Stimulated activated CD8-positive, alpha-beta memory T cell treated with anti-CD3 and anti-CD28 coated beads, Interleukin-12 subunit alpha, Interleukin-12 subunit beta, amount 100 ng/mL, for 24 hours (primary cell): ENCODE results near the gene JAKMIP2.
"Not testable (repeated sequence)": the region's sequence is repeated elsewhere in the genome, so short reads cannot be mapped to it uniquely, and the experiment has no call there.

ENCODE experiments used
- DNase-seq: peaks from one replicate; pipeline ENCODE4 v3.0.0-alpha.2; 2020; ENCODE audit errors: extremely low read depth

The JAKMIP2 gene

GRCh38 chr5:147648597-147648996 is 133.9 kb downstream of the JAKMIP2 start:
- no peak for DNase-seq

- DNase-seq = no peak
Observed at GRCh38 chr5:147645197-147645596, 137.3 kb downstream of the JAKMIP2 start.

- no peak for DNase-seq
Observed at GRCh38 chr5:147644460-147644859, 138.1 kb downstream of the JAKMIP2 start.

DNA sequence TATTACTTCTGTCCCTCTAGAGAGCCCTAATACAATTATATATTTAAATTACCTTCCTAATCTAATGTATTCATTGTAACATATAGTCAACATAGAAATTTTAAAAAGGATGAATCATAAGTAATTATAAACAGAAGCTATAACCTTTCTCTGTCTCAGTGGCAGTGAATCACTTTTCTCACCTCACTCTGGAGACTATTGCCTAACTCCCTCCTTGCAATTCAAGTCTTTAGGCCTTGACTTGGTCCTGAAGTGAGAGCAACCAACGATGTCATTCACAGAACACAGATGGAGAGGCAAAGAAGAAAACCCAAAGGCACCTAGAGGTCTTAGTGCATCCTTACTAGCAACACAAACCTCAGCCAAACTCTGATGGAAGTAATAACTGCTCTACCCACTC is 139.4 kb downstream of the JAKMIP2 start:
- no peak for DNase-seq

DNA sequence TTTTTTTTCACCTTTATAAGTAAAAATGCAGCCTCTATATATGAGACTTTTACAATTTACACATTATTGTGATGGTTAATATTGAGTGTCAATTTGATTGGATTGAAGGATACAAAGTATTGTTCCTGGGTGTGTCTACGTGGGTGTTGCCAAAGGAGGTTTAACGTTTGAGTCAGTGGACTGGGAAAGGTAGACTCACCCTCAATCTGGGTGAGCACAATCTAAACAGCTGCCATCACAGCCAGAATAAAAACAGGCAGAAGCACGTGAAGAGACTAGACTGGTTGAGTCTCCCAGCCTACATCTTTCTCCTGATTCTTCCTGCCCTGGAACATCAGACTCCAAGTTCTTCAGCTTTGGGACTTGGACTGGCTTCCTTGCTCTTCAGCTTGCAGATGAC is 139.9 kb downstream of the JAKMIP2 start:
- DNase-seq = no peak

DNA sequence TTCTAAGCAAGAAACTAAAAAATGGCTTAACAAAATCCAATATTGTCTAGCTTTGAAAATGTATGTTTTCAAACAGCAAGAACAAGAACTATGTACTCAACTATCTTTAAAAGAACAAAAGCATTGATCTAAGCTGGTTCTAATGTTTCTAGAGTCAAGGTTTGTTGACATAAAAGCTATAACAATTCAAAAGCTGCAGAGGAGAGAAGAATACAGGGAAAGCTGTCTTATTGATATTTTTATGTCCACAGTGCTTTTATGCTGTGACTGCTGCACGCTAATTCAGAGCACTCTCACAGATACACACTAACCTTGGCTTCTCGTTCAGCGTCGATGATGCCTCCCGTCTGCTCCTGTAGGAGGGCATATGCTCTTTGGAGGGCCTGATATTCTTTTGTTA is 143.2 kb downstream of the JAKMIP2 start:
- no peak for DNase-seq

DNA sequence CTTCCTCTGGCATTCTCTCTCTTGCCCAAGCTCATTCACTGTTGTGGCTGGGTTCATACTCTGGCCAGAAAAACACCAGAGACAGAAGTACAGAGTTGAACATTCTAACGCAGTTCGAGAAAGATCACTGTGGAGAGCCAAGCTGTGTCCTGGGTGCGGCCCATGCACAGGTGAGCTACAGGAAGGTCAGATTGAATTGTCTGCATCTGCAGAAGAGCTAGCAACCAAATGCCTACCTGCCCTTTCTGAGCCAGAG is 145.9 kb downstream of the JAKMIP2 start:
- no peak for DNase-seq

GRCh38 chr5:147635882-147636728 is 146.4 kb downstream of the JAKMIP2 start:
- DNase-seq = no peak

DNA sequence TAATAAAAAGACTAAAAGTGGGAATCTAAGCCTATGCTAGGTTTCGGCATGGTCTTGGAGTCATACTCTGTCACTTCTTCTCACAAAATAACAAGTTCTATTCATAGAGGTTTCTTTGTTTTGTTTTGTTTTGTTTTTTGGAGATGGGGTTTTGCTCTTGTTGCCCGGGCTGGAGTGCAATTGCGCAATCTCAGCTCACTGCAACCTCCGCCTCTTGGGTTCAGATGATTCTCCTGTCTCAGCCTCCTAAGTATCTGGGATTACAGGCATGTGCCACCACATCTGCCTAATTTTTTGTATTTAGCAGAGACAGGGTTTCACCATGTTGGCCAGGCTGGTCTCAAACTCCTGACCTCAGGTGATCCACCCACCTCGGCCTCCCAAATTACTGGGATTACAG is 147.1 kb downstream of the JAKMIP2 start:
- DNase-seq = not testable (repeated sequence)

- DNase-seq = no peak
Observed at GRCh38 chr5:147633173-147633572, 149.4 kb downstream of the JAKMIP2 start.

DNA sequence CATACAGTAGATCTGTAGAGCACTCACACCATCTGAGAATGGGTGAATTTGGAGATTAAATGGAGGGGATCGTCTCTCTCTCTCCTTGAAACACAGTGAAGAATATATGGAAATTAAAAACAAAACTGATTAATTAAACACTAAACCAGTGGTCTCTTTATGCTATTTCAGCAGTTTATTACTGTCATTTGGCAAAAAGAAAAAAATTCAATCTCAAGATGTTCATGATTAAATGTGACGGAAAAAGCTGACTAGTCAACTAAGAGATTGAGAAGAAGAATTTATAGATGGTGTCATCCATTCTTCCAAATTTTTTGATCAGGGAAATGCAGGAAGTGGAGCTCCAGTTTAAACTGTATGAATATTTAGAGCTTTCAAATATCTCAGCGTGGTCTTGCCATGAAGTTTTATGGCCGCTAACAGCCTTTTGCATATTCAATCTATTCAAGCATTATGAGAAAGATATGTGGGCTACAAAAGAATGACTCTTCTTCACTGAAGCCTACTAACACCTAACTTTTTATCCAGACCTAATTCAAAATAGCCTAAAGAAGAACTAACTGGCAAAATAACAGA is 151.0 kb downstream of the JAKMIP2 start:
- no peak for DNase-seq

GRCh38 chr5:147629196-147629595 is 153.3 kb downstream of the JAKMIP2 start:
- DNase-seq = no peak

GRCh38 chr5:147628058-147628895 is 154.3 kb downstream of the JAKMIP2 start:
- DNase-seq = no peak

GRCh38 chr5:147626464-147626863 is 156.1 kb downstream of the JAKMIP2 start:
- no peak for DNase-seq

DNA sequence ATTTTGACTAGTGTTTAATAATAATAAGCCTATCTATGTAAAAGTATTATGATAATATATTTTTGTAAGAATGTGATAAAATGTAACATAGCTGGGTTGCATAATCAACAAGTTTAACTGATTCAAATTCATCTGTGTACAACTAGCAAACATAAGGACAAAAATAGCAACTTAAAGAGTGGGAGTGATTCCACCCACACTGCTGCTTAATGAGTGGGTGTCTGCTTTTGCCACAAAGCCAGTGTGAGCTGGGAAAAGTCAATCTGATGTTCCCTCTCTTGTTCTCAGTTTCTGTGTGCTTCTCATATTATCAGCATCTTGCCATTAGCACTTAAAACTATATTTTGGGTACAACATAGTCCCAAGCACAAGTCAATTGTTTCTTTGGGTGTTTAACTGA is 161.5 kb downstream of the JAKMIP2 start:
- no peak for DNase-seq

- DNase-seq = no peak
Observed at GRCh38 chr5:147619281-147619878, 163.1 kb downstream of the JAKMIP2 start.

DNA sequence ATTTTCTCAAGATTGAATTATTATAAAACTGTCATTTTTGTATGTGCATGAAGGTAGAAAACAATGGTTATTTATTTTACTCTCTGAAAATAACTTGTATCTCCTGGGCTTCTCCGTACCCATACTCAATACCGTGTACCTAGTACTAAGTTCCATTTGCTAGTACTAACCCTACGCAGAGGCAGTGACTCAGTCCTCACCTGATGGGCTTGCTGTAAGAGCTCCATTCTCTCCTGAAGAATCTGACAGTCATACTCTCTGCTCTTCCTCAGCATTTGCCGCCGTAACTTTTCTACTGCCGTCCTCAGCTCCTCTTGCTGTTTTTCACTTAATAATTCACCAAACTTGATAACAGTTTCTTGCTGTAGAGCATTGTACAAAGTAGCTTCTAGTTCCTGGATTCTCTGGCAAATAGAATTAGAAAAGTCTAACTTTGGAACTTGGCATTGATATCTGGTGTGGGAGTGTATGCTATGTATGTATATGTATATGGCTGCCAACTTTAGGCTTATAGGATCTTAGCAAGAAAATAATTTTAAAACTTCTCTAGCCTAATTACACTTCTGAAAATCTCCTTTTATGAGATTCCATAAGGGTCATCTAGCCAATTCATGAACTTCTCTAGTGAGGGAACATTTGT is 164.7 kb downstream of the JAKMIP2 start:
- DNase-seq = no peak

DNA sequence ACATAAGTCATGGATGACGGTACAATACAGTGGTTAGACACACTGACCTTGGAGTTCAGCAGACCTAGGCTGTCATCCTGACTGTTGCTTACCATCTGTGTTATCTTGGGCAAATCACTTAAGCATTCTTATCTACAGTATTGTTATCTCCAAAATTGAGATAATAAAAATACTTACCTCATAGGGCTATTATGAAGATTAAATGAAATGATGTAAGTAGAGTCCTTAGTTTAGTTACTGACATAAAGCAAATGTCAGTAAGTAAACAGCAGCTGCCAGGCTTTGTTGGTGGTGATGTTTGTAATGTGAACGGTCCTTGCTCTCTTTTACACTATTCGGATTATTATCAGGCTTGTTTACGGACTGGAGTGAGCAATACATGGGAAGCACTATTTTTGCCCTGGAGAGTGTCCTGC is 165.3 kb downstream of the JAKMIP2 start:
- DNase-seq = no peak

DNA sequence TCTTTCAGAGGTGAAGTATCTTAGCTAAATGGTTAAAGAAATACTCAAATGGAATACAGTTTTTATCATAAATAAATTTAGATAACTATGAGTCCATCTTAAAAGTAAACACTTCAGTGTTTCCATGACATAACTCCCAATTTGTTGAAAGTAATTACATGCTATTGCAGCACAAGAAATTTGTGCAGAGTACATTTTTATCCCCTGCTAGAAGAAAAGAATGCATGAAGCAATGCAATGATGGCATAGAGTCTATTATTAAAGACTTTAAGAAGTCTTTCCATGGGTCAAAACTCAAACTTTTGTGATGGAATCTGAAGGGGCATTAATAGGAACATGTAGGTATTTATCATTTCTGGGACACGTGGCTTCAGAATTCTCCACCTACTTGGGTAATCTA is 166.1 kb downstream of the JAKMIP2 start:
- no peak for DNase-seq

DNA sequence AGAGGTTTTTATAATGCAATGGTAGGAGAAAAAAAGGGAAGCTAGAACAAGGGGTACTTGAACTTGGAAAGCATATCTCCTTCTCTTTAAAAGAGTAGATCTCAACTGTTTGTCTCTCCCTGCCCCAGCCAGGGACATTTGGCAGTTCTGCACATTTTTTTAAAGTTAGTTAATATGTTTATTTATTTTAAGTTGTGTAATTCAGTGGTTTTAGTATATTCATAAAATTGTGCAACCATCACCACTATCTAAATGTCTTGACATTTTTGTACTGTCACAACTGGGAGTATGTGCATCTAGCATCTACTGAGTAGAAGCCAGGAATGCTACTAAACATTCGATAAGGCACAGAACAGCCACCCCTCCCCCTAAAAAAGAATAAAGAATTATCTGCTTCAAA is 169.2 kb downstream of the JAKMIP2 start:
- no peak for DNase-seq

- DNase-seq = no peak
Observed at GRCh38 chr5:147611483-147611882, 171.0 kb downstream of the JAKMIP2 start.

GRCh38 chr5:147610798-147611197 is 171.7 kb downstream of the JAKMIP2 start:
- no peak for DNase-seq
